ENCODE results near the gene EVC2. TPM values are rescaled to one million over a fixed set of nuclear protein-coding genes. Genes with fewer than 3 reads are reported as not detected.
"Not testable (repeated sequence)": the region's sequence is repeated elsewhere in the genome, so short reads cannot be mapped to it uniquely, and the experiment has no call there.

EVC2 gene
- total RNA-seq, 2 donors from 2014 or later, result 2.8 to 2.9 TPM

GRCh38 chr4:5638976-5639375 is 69.4 kb downstream of the EVC2 start:
- ATAC-seq, result no peak
- DNase-seq, result no peak
- intact Hi-C loops (cut with DNase I), result no loop called here

- DNase-seq, result no peak
- intact Hi-C loops (cut with DNase I), result no loop called here
- ATAC-seq, result no peak
These were observed 70.0 kb downstream of the EVC2 start for GRCh38 chr4:5638316-5638715.

- ATAC-seq (no peak), DNase-seq (no peak)
- intact Hi-C loops (cut with DNase I), result no loop called here
These were observed 71.3 kb downstream of the EVC2 start for GRCh38 chr4:5636766-5637670.

GRCh38 chr4:5635826-5636195 is 72.5 kb downstream of the EVC2 start:
- DNase-seq (no peak), ATAC-seq (no peak)
- intact Hi-C loops (cut with DNase I), result no loop called here

GRCh38 chr4:5632571-5632970 is 75.8 kb downstream of the EVC2 start:
- no peak for DNase-seq
- intact Hi-C loops (cut with DNase I), result no loop called here
- no peak for ATAC-seq

- intact Hi-C loops (cut with DNase I), result no loop called here
- no peak for DNase-seq
- ATAC-seq, result no peak
These were observed 76.3 kb downstream of the EVC2 start for GRCh38 chr4:5632066-5632440.

- DNase-seq (no peak), ATAC-seq (no peak)
- intact Hi-C loops (cut with DNase I), result no loop called here
These were observed 76.8 kb downstream of the EVC2 start for GRCh38 chr4:5631352-5632065.

- DNase-seq, result no peak
- intact Hi-C loops (cut with DNase I), result no loop called here
- ATAC-seq, result no peak
These were observed 77.6 kb downstream of the EVC2 start for GRCh38 chr4:5630762-5631161.

- DNase-seq, result no peak
- intact Hi-C loops (cut with DNase I), result no loop called here
- no peak for ATAC-seq
These were observed 78.8 kb downstream of the EVC2 start for GRCh38 chr4:5629542-5629941.

GRCh38 chr4:5626913-5627312 is 81.4 kb downstream of the EVC2 start:
- intact Hi-C loops (cut with DNase I), result no loop called here
- no peak for DNase-seq
- no peak for ATAC-seq

GRCh38 chr4:5622596-5622995 is 85.8 kb downstream of the EVC2 start:
- intact Hi-C loops (cut with DNase I), result no loop called here
- ATAC-seq (no peak), DNase-seq (no peak)

- peak in 1 of 2 donors; percentile 19 for ATAC-seq
- intact Hi-C loops (cut with DNase I), result no loop called here
- DNase-seq, result no peak
These were observed 88.3 kb downstream of the EVC2 start for GRCh38 chr4:5619913-5620625.

- DNase-seq, result no peak
- intact Hi-C loops (cut with DNase I), result no loop called here
- peak in 1 of 2 donors; percentile 38 for ATAC-seq
These were observed 90.1 kb downstream of the EVC2 start for GRCh38 chr4:5618051-5618960.

- intact Hi-C loops (cut with DNase I), result no loop called here
- no peak for DNase-seq
- no peak for ATAC-seq
These were observed 91.9 kb downstream of the EVC2 start for GRCh38 chr4:5616331-5616950.

GRCh38 chr4:5615496-5616075 is 92.8 kb downstream of the EVC2 start:
- intact Hi-C loops (cut with DNase I), result no loop called here
- DNase-seq, result no peak
- ATAC-seq, result no peak

- no peak for ATAC-seq
- intact Hi-C loops (cut with DNase I), result no loop called here
These were observed 96.6 kb downstream of the EVC2 start for GRCh38 chr4:5611750-5612149.

GRCh38 chr4:5609306-5610007 is 98.9 kb downstream of the EVC2 start:
- ATAC-seq, result no peak
- DNase-seq, result no peak
- intact Hi-C loops (cut with DNase I), result no loop called here

More at GRCh38 chr4:5611750-5612149, 96.6 kb downstream of the EVC2 start:
- no peak for DNase-seq

- intact Hi-C loops (cut with DNase I), result not testable (repeated sequence)
These were observed 114.5 kb downstream of the EVC2 start for GRCh38 chr4:5593828-5594227.

More at GRCh38 chr4:5593828-5594227, 114.5 kb downstream of the EVC2 start:
- not testable (repeated sequence) for DNase-seq, ATAC-seq

Data from left cardiac atrium (tissue), 4 donors.